Psoas muscle (tissue), 8 donors: ENCODE measurements around the gene ARAP1. TPM values are rescaled to one million over a fixed set of nuclear protein-coding genes. Genes with fewer than 3 reads are reported as not detected.

Experiments
- ATAC-seq, 4 donors: fragments of 200-7000 bp; cut with Tn5 transposase; one replicate each; pipeline ENCODE4 v1.9.1; 2020; ENCODE audit warnings: moderate library complexity in 3 of 4, mild to moderate bottlenecking in 2 of 4
- DNase-seq, 2 donors: peaks; one replicate each; pipeline ENCODE4 v3.0.0-alpha.2; 2020
- H3K27ac ChIP-seq: fragments of 200-600 bp; one replicate; pipeline ENCODE4 v1.8.0; 2022
- H3K27me3 ChIP-seq, 3 donors: fragments of 200-600 bp in 1 of 3; one replicate each; pipeline versions ENCODE4 v1.6.1 to v1.8.0; 2013 to 2022; ENCODE audit warnings: low read length in 2 of 3, mild to moderate bottlenecking in 2 of 3, moderate library complexity in 1 of 3; ENCODE audit not compliant: insufficient read depth in 3 of 3
- H3K36me3 ChIP-seq, 2 donors: fragments of 200-600 bp in 1 of 2; one replicate each; pipeline versions ENCODE4 v1.6.1 to v1.8.0; 2013 to 2022; ENCODE audit warnings: low read depth in 1 of 2, mild to moderate bottlenecking in 1 of 2, moderate library complexity in 1 of 2; ENCODE audit not compliant: insufficient read depth in 1 of 2
- H3K4me1 ChIP-seq: fragments of 200-600 bp; one replicate; pipeline ENCODE4 v1.8.0; 2022
- H3K4me3 ChIP-seq: fragments of 200-600 bp; one replicate; pipeline ENCODE4 v1.8.0; 2022; ENCODE audit warnings: mild to moderate bottlenecking
- H3K9me3 ChIP-seq: fragments of 200-600 bp; one replicate; pipeline ENCODE4 v1.8.0; 2022
- CTCF ChIP-seq: fragments of 200-600 bp; IDR thresholded peaks from one replicate; pipeline ENCODE4 v1.8.0; 2022; ENCODE audit warnings: antibody characterized with exemption
- WGBS, 3 donors: extraction: QIAGEN DNeasy Blood & Tissue Kit; methylation state at CpG; one replicate each; pipeline versions ENCODE4 v1.1.6 to v1.1.7; 2013; 5-methylcytosine and 5-hydroxymethylcytosine counted together
- intact Hi-C, 2 donors: fragments of 100-400 bp; cut with DNase I; formaldehyde crosslinking; loops; one replicate each; pipeline versions ENCODE4 v1.11.0 to v1.14.2; 2022
- polyA plus RNA-seq, 3 donors: library from polyadenylated mRNA; stranded (reverse); fragments of 200-250 nt; gene quantifications; one replicate each; pipeline ENCODE4 v1.2.3, GENCODE V29; 2013
- total RNA-seq, 4 donors: library from RNA; stranded (reverse); fragmentation: NEBNext Ultra II Directional in 2 of 4; extraction: Animal tissue kit (Norgen Biotek cat#: 25700) in 2 of 4; gene quantifications; one replicate each; pipeline versions ENCODE4 v1.2.1 to v1.2.4, GENCODE V29; 2021 to 2023
- donor health status: healthy with polysubstance abuse.
- donor health status: DM: no; HTN: no; CAD: no; lungs with moderate emphysema.
- donor health status: Bipolar disorder and iron deficiency.
- donor health status: healthy.
- donor health status: DM: yes; HTN: yes; CAD: no.
- donor health status: DM: no; HTN: no; CAD: no.
- donor health status: DM: no; HTN: no; CAD: no.
- donor health status: DM: yes; HTN: yes; CAD: no.

Gene ARAP1
- total and polyA plus RNA-seq, 7 donors = 16.0 to 27.5 (median 18.6) TPM

- H3K36me3 ChIP-seq = no peaks in the 10 kb centered on the region
- ATAC-seq (no peak), DNase-seq (no peak)
- no peak overlapping the region for H3K4me3 ChIP-seq
- no peak overlapping the region for H3K27ac ChIP-seq
- no peak for TF ChIP-seq CTCF
- H3K4me1 ChIP-seq = peaks cover 11% of the 10 kb centered on the region
- H3K27me3 ChIP-seq = no peaks in the 10 kb centered on the region
- H3K9me3 ChIP-seq = no peaks in the 10 kb centered on the region
- 63 to 73% (median 70%) methylated on average over 16 of the region's 16 CpGs for WGBS, 3 donors
- intact Hi-C loops = no loop called here
Measured at GRCh38 chr11:72787216-72788104, 35.3 kb upstream of the ARAP1 start.

- no peak for ATAC-seq
- WGBS, 3 donors = 85 to 90% (median 87%) methylated on average over 8 of the region's 8 CpGs
Measured at GRCh38 chr11:72786305-72787215, 34.4 kb upstream of the ARAP1 start.

GRCh38 chr11:72784662-72785061, 32.5 kb upstream of the ARAP1 start:
- intact Hi-C loops = no loop called here
- TF ChIP-seq CTCF = no peak
- H3K27ac ChIP-seq = no peak overlapping the region
- H3K4me3 ChIP-seq = no peak overlapping the region
- ATAC-seq = no peak
- DNase-seq = no peak
- H3K27me3 ChIP-seq = no peaks in the 10 kb centered on the region
- WGBS, 3 donors = 81 to 86% (median 85%) methylated on average over 10 of the region's 10 CpGs
- H3K9me3 ChIP-seq = no peaks in the 10 kb centered on the region
- no peaks in the 10 kb centered on the region for H3K36me3 ChIP-seq
- peaks cover 21% of the 10 kb centered on the region for H3K4me1 ChIP-seq

More at GRCh38 chr11:72786305-72787215, 34.4 kb upstream of the ARAP1 start:
- H3K9me3 ChIP-seq = no peaks in the 10 kb centered on the region
- H3K4me3 ChIP-seq = no peak overlapping the region
- H3K27me3 ChIP-seq = no peaks in the 10 kb centered on the region
- intact Hi-C loops = no loop called here
- no peak overlapping the region for H3K27ac ChIP-seq
- DNase-seq = no peak
- H3K4me1 ChIP-seq = peaks cover 11% of the 10 kb centered on the region
- no peak for TF ChIP-seq CTCF
- H3K36me3 ChIP-seq = no peaks in the 10 kb centered on the region

- no peak for ATAC-seq
- 81 to 89% (median 88%) methylated on average over 2 of the region's 2 CpGs for WGBS, 3 donors
- intact Hi-C loops = no loop called here
Measured at GRCh38 chr11:72783144-72783905, 31.1 kb upstream of the ARAP1 start.

More at GRCh38 chr11:72783144-72783905, 31.1 kb upstream of the ARAP1 start:
- DNase-seq = peak in 1 of 2 donors; percentile 11
- Histone ChIP-seq H3K27ac (no peak overlapping the region), H3K4me1 (peaks cover 16% of the 10 kb centered on the region), H3K4me3 (no peak overlapping the region), H3K9me3 (no peaks in the 10 kb centered on the region), H3K27me3 (no peaks in the 10 kb centered on the region), H3K36me3 (no peaks in the 10 kb centered on the region)
- TF ChIP-seq CTCF = no peak
